GM19468 (cell line): ENCODE results near the gene GFI1B.
"Not testable (repeated sequence)": the region's sequence is repeated elsewhere in the genome, so short reads cannot be mapped to it uniquely, and the experiment has no call there.

Experiments used
- ATAC-seq: cut with Tn5 transposase; IDR thresholded peaks from one replicate; pipeline ENCODE4 v1.9.1; 2021; ENCODE audit warnings: mild to moderate bottlenecking, moderate library complexity, moderate number of reproducible peaks; ENCODE audit not compliant: unreplicated experiment; ENCODE audit errors: extremely low read depth

The GFI1B gene

GRCh38 chr9:132965478-132965877, 13.0 kb upstream of the GFI1B start:
- no peak for ATAC-seq

- not testable (repeated sequence) for ATAC-seq
Measured at GRCh38 chr9:132967908-132968307, 10.6 kb upstream of the GFI1B start.

GRCh38 chr9:132969783-132970182, 8.7 kb upstream of the GFI1B start:
- no peak for ATAC-seq

GRCh38 chr9:132970324-132971062, 8.0 kb upstream of the GFI1B start:
- no peak for ATAC-seq

GRCh38 chr9:132973166-132973565, 5.3 kb upstream of the GFI1B start:
- no peak for ATAC-seq

GRCh38 chr9:132973713-132974112, 4.8 kb upstream of the GFI1B start:
- no peak for ATAC-seq

GRCh38 chr9:132975961-132976360, 2.5 kb upstream of the GFI1B start:
- no peak for ATAC-seq

- ATAC-seq: no peak
Measured at GRCh38 chr9:132976571-132976970, 1.9 kb upstream of the GFI1B start.

- ATAC-seq: no peak
Measured at GRCh38 chr9:132978112-132978450, 413 bp upstream of the GFI1B start.

- ATAC-seq: no peak
Measured at GRCh38 chr9:132980157-132980556, 1.7 kb downstream of the GFI1B start.

- ATAC-seq: no peak
Measured at GRCh38 chr9:132982458-132982857, 4.0 kb downstream of the GFI1B start.

GRCh38 chr9:132983491-132984201, 5.2 kb downstream of the GFI1B start:
- ATAC-seq: no peak

- no peak for ATAC-seq
Measured at GRCh38 chr9:132984202-132985070, 5.9 kb downstream of the GFI1B start.

GRCh38 chr9:132985071-132985350, 6.5 kb downstream of the GFI1B start:
- no peak for ATAC-seq

GRCh38 chr9:132985489-132985888, 7.0 kb downstream of the GFI1B start:
- no peak for ATAC-seq

- ATAC-seq: no peak
Measured at GRCh38 chr9:132986114-132986513, 7.6 kb downstream of the GFI1B start.

GRCh38 chr9:132986640-132987620, 8.4 kb downstream of the GFI1B start:
- ATAC-seq: no peak

- no peak for ATAC-seq
Measured at GRCh38 chr9:132988244-132989013, 9.9 kb downstream of the GFI1B start.

- ATAC-seq: no peak
Measured at GRCh38 chr9:132989014-132989310, 10.5 kb downstream of the GFI1B start.
